ENCODE results near the gene GREB1. TPM values are rescaled to one million over a fixed set of nuclear protein-coding genes. Genes with fewer than 3 reads are reported as not detected.

The GREB1 gene
- total and polyA plus RNA-seq, 2 of the 13 experiments (the other 11 are each of a cell fraction or from before 2014, with no cell fraction given) = 31.3 to 61.2 TPM

DNA sequence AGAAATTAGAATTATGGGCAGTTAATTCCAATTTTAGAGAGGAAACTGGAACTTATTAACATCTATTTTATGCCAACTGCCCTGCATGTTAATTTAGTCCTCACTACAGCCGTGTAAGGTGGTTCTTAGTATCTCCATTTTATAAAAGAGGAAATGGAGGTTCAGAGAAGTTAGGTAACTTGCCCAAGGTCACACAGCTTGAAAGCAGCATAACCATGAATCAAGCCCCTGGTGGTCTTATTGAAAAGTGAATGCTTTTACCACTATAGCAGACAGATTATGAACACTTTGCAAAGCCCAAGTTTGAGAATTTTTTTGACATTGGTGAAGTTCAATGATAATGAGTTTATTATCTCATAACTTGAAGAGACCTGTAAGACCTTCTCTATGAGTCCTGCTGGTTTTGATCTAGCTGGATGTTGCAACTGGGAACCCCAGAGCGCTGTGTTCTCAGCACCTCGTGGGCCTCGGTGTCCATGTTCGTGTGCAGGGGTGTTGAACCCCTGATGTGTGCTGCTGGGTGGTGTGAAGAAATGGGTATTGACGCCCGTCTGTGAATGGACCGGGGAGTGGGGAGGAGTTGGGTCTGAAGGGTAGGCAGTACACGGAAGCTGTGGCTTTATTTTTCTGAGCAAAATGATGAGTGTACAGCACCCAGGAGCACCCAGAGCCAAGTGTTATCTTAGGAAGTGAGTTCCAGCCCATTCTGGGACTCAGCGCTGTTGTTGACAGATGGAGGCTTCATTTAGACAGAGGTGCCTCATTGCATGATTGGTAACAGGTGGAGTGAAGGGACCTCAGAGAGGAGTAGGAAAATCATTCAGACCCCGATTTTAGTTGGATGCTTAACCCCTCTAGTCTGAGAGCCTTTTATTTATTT lies 9.7 kb downstream of the GREB1 start:
- ChIA-PET POLR2A (interaction anchor here (0.7 to 7.4 kb wide), 3 partner anchors 10 to 44 kb away, joined by 3 to 102 read pairs (median 11); partner anchors contain the start of gene GREB1), CTCF (ENCODE audit: low intra/inter-chr PET ratio, low total read pairs) (interaction anchor here (2.1 kb wide), 1 partner anchor 65 kb away, joined by 12 read pairs; no protein-coding TSS in a partner anchor)
- Histone ChIP-seq H3K27ac (ENCODE audit: extremely low read length, insufficient read depth, low read length) (peak overlapping the region; percentile 88), H3K9me3 (ENCODE audit: low read length) (no peaks in the 10 kb centered on the region), H3K36me3 (replicated peaks in 1 of 2; ENCODE audit: control insufficient read depth in 1 of 2, insufficient read depth in 2 of 2, low read length in 2 of 2) (peaks cover 3 to 7% of the 10 kb centered on the region in 2 experiments; a peak in 4 of 5 replicates), H3K79me2 (ENCODE audit: insufficient read depth, low read length) (peaks cover 92% of the 10 kb centered on the region), H2AFZ (ENCODE audit: low read length) (no peak overlapping the region), H3K27me3 (ENCODE audit: control insufficient read depth in 1 of 2, insufficient read depth in 2 of 2, low read length in 2 of 2) (no peaks in the 10 kb centered on the region), H4K20me1 (ENCODE audit: insufficient read depth, low read length) (peaks cover 14% of the 10 kb centered on the region), H3K4me2 (ENCODE audit: low read depth, low read length) (peak overlapping the region; percentile 89), H3K9ac (ENCODE audit: insufficient read depth, low read depth, low read length) (peak overlapping the region; percentile 73; the same call in 1 of the 2 replicates), H3K4me1 (ENCODE audit: insufficient read depth, low read length) (peaks cover 99% of the 10 kb centered on the region), H3K4me3 (replicated peaks in 1 of 3; ENCODE audit: insufficient read depth in 1 of 3, low read depth in 2 of 3, low read length in 3 of 3) (peak overlapping the region; percentile 54 to 72 (median 72))
- intact Hi-C loops (cut with micrococcal nuclease; ENCODE audit: unreplicated experiment) = no loop called here
- ATAC-seq (no peak), DNase-seq (ENCODE audit: low spot score) (no peak), FAIRE-seq (no peak)
- in situ Hi-C loops (cut with HindIII; ENCODE audit: extremely low pct_ligation_motif_present, low pct_unique_long_range_greater_than_20kb) = no loop called here
- no TSS peak for BruUV-seq (replicated peaks)
- 68% methylated on average over 10 of the region's 11 CpGs for WGBS (ENCODE audit: low lambda C conversion rate)
- TF ChIP-seq ZNF589 (CRISPR knock-in tag; conservative IDR thresholded peaks at IDR 0.05) (no peak), REL (CRISPR knock-in tag; conservative IDR thresholded peaks at IDR 0.05) (no peak), ZNF768 (CRISPR knock-in tag; IDR thresholded peaks at IDR 0.05) (peak; percentile 97), FOXK1 (CRISPR knock-in tag; IDR thresholded peaks at IDR 0.05; ENCODE audit: borderline replicate concordance, low read depth) (no peak), ZFP36 (IDR thresholded peaks at IDR 0.05; ENCODE audit: borderline replicate concordance, low read depth, low read length, partially characterized antibody) (peak; percentile 84), NKX3-1 (CRISPR knock-in tag; IDR thresholded peaks at IDR 0.05) (no peak), TMF1 (CRISPR knock-in tag; IDR thresholded peaks at IDR 0.05; ENCODE audit: low read depth) (no peak), FLYWCH1 (CRISPR knock-in tag; IDR thresholded peaks at IDR 0.05) (0 out of 2 replicates have a peak, but pooled peaks have one; percentile 37), ZNF749 (CRISPR knock-in tag; IDR thresholded peaks at IDR 0.05; ENCODE audit: borderline replicate concordance) (no peak), ZFP37 (CRISPR knock-in tag; IDR thresholded peaks at IDR 0.05; ENCODE audit: borderline replicate concordance) (no peak), HIVEP1 (CRISPR knock-in tag; IDR thresholded peaks at IDR 0.05) (0 out of 2 replicates have a peak, but pooled peaks have one; percentile 35), ZFP62 (CRISPR knock-in tag; IDR thresholded peaks at IDR 0.05) (no peak), LCORL (IDR thresholded peaks at IDR 0.05) (no peak), LCORL (CRISPR knock-in tag; IDR thresholded peaks at IDR 0.05) (no peak), ZNF496 (CRISPR knock-in tag; IDR thresholded peaks at IDR 0.05; ENCODE audit: insufficient replicate concordance) (no peak), ZNF430 (CRISPR knock-in tag; IDR thresholded peaks at IDR 0.05) (no peak)
- TF ChIP-seq, protein P1, sequence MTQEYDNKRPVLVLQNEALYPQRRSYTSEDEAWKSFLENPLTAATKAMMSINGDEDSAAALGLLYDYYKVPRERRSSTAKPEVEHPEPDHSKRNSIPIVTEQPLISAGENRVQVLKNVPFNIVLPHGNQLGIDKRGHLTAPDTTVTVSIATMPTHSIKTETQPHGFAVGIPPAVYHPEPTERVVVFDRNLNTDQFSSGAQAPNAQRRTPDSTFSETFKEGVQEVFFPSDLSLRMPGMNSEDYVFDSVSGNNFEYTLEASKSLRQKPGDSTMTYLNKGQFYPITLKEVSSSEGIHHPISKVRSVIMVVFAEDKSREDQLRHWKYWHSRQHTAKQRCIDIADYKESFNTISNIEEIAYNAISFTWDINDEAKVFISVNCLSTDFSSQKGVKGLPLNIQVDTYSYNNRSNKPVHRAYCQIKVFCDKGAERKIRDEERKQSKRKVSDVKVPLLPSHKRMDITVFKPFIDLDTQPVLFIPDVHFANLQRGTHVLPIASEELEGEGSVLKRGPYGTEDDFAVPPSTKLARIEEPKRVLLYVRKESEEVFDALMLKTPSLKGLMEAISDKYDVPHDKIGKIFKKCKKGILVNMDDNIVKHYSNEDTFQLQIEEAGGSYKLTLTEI (CRISPR knock-in tag; conservative IDR thresholded peaks at IDR 0.05) = no peak
- TF ChIP-seq, protein P2, sequence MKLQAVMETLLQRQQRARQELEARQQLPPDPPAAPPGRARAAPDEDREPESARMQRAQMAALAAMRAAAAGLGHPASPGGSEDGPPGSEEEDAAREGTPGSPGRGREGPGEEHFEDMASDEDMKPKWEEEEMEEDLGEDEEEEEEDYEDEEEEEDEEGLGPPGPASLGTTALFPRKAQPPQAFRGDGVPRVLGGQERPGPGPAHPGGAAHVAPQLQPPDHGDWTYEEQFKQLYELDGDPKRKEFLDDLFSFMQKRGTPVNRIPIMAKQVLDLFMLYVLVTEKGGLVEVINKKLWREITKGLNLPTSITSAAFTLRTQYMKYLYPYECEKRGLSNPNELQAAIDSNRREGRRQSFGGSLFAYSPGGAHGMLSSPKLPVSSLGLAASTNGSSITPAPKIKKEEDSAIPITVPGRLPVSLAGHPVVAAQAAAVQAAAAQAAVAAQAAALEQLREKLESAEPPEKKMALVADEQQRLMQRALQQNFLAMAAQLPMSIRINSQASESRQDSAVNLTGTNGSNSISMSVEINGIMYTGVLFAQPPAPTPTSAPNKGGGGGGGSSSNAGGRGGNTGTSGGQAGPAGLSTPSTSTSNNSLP (IDR thresholded peaks at IDR 0.05; ENCODE audit: low read depth, low read length) = peak; percentile 81
- TF ChIP-seq, protein P3, sequence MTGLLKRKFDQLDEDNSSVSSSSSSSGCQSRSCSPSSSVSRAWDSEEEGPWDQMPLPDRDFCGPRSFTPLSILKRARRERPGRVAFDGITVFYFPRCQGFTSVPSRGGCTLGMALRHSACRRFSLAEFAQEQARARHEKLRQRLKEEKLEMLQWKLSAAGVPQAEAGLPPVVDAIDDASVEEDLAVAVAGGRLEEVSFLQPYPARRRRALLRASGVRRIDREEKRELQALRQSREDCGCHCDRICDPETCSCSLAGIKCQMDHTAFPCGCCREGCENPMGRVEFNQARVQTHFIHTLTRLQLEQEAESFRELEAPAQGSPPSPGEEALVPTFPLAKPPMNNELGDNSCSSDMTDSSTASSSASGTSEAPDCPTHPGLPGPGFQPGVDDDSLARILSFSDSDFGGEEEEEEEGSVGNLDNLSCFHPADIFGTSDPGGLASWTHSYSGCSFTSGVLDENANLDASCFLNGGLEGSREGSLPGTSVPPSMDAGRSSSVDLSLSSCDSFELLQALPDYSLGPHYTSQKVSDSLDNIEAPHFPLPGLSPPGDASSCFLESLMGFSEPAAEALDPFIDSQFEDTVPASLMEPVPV (CRISPR knock-in tag; IDR thresholded peaks at IDR 0.05) = no peak

All from HepG2 (cell line).